H1 (cell line): ENCODE measurements around the gene ZNF761. TPM values are rescaled to one million over a fixed set of nuclear protein-coding genes. Genes with fewer than 3 reads are reported as not detected.

Experiments
- CTCF ChIA-PET: fragments of 300-600 bp; sonication (Branson Sonifier 250); formaldehyde crosslinking; loops from one replicate; lab custom pipeline; 2021; ENCODE audit not compliant: partially characterized antibody; lab: Charles Lee
- POLR2A ChIA-PET: fragments of 300-600 bp; sonication (Branson Sonifier 250); formaldehyde crosslinking; loops from one replicate; lab custom pipeline; 2021; ENCODE audit warnings: inconsistent platforms; ENCODE audit not compliant: partially characterized antibody; lab: Charles Lee
- DNase-seq, 2 experiments: peaks; one replicate each; pipeline versions ENCODE4 v3.0.0 to v3.0.0-alpha.2; 2010 to 2022; ENCODE audit warnings: low spot score in 2 of 2, low read depth in 1 of 2, mixed read lengths in 1 of 2
- FAIRE-seq: peaks from 2 replicates; lab custom pipeline; 2011; peaks lifted over from hg19 to GRCh38; lab: Jason Lieb, UNC
- H2AFZ ChIP-seq: 2 replicates; pipeline ENCODE4 v1.8.1; 2012; ENCODE audit warnings: low read length, inconsistent platforms
- H2AK5ac ChIP-seq: 2 replicates; pipeline ENCODE4 v1.6.1; 2013; ENCODE audit warnings: low read depth, low read length
- H2BK120ac ChIP-seq: replicated peaks from 2 replicates; pipeline ENCODE3; 2013; ENCODE audit warnings: low read depth, low read length, inconsistent platforms
- H2BK12ac ChIP-seq: 2 replicates; pipeline ENCODE4 v1.6.1; 2013; ENCODE audit warnings: low read depth, low read length
- H2BK15ac ChIP-seq: 2 replicates; pipeline ENCODE4 v1.6.1; 2013; ENCODE audit warnings: low read length
- H2BK20ac ChIP-seq: 2 replicates; pipeline ENCODE4 v1.6.1; 2013; ENCODE audit warnings: low read length
- H2BK5ac ChIP-seq: 2 replicates; pipeline ENCODE4 v1.6.1; 2013; ENCODE audit warnings: low read depth, low read length
- H3K14ac ChIP-seq: 2 replicates; pipeline ENCODE4 v1.6.1; 2013; ENCODE audit warnings: inconsistent platforms; ENCODE audit not compliant: insufficient read length
- H3K18ac ChIP-seq: 2 replicates; pipeline ENCODE4 v1.6.1; 2013; ENCODE audit warnings: low read length; ENCODE audit errors: extremely low read depth
- H3K23ac ChIP-seq: 2 replicates; pipeline ENCODE4 v1.6.1; 2013; ENCODE audit warnings: inconsistent platforms; ENCODE audit not compliant: insufficient read length
- H3K23me2 ChIP-seq: 2 replicates; pipeline ENCODE4 v1.6.1; 2013; ENCODE audit warnings: low read depth, low read length
- H3K27ac ChIP-seq: 2 replicates; pipeline ENCODE4 v1.6.1; 2011; ENCODE audit warnings: low read depth, low read length, inconsistent platforms
- H3K27me3 ChIP-seq, 4 experiments: replicated peaks in 1 of 4; 1 replicate in 1 of 4; 2 replicates in 3 of 4; pipeline versions ENCODE4 v1.6.1 to v1.8.1; 2011 to 2013; ENCODE audit warnings: low read length in 3 of 4, mild to moderate bottlenecking in 3 of 4, inconsistent platforms in 2 of 4, mixed read lengths in 2 of 4, moderate library complexity in 1 of 4; ENCODE audit not compliant: control insufficient read depth in 3 of 4, insufficient read depth in 3 of 4; ENCODE audit errors: extremely low read depth in 1 of 4
- H3K36me3 ChIP-seq, 4 experiments: 2 replicates each; pipeline versions ENCODE4 v1.6.1 to v1.8.1; 2011 to 2013; ENCODE audit warnings: mild to moderate bottlenecking in 4 of 4, low read length in 3 of 4, moderate library complexity in 2 of 4, control low read depth in 1 of 4, inconsistent platforms in 1 of 4; ENCODE audit not compliant: insufficient read depth in 4 of 4, control insufficient read depth in 2 of 4
- H3K4ac ChIP-seq: replicated peaks from 2 replicates; pipeline ENCODE3; 2013; ENCODE audit warnings: low read length, low read depth, mixed read lengths, inconsistent platforms; ENCODE audit not compliant: insufficient read length
- H3K4me1 ChIP-seq, 4 experiments: replicated peaks in 1 of 4; 1 replicate in 1 of 4; 2 replicates in 3 of 4; pipeline versions ENCODE4 v1.6.1 to v1.8.1; 2011 to 2013; ENCODE audit warnings: low read length in 3 of 4, inconsistent platforms in 2 of 4, mixed read lengths in 1 of 4; ENCODE audit not compliant: insufficient read depth in 4 of 4, control insufficient read depth in 3 of 4
- H3K4me2 ChIP-seq, 2 experiments: 2 replicates each; pipeline versions ENCODE4 v1.6.1 to v1.8.1; 2011 to 2013; ENCODE audit warnings: low read depth in 2 of 2, low read length in 2 of 2, control low read depth in 1 of 2, inconsistent platforms in 1 of 2, mild to moderate bottlenecking in 1 of 2; ENCODE audit not compliant: insufficient read depth in 1 of 2
- H3K4me3 ChIP-seq, 4 experiments: fragments of 200-600, 300-600 bp in 1 of 4; sonication (generic), shearing (Covaris generic), sonication (Bioruptor Twin) in 1 of 4; 2 replicates each; pipeline versions ENCODE4 v1.5.1 to v1.8.1; 2011 to 2016; ENCODE audit warnings: low read length in 4 of 4, low read depth in 3 of 4, control low read depth in 2 of 4, inconsistent platforms in 2 of 4, mild to moderate bottlenecking in 2 of 4, mixed read lengths in 1 of 4, moderate library complexity in 1 of 4; ENCODE audit not compliant: insufficient read depth in 2 of 4; ENCODE audit errors: extremely low read depth in 1 of 4
- H3K56ac ChIP-seq: replicated peaks from 2 replicates; pipeline ENCODE3; 2013; ENCODE audit warnings: low read depth, mild to moderate bottlenecking, mixed read lengths, low read length, inconsistent platforms; ENCODE audit not compliant: insufficient read length
- H3K79me1 ChIP-seq: 2 replicates; pipeline ENCODE4 v1.6.1; 2013; ENCODE audit warnings: low read depth, low read length, control low read depth
- H3K79me2 ChIP-seq, 2 experiments: 2 replicates each; pipeline versions ENCODE4 v1.6.1 to v1.8.1; 2012 to 2013; ENCODE audit warnings: low read length in 2 of 2, mild to moderate bottlenecking in 2 of 2, inconsistent platforms in 1 of 2; ENCODE audit not compliant: insufficient read depth in 2 of 2, control insufficient read depth in 1 of 2
- H3K9ac ChIP-seq, 4 experiments: replicated peaks in 1 of 4; 1 replicate in 1 of 4; 2 replicates in 3 of 4; pipeline versions ENCODE4 v1.6.1 to v1.8.1; 2011 to 2013; ENCODE audit warnings: low read depth in 3 of 4, low read length in 3 of 4, control low read depth in 2 of 4, mild to moderate bottlenecking in 2 of 4, moderate library complexity in 2 of 4, inconsistent platforms in 1 of 4; ENCODE audit errors: extremely low read depth in 1 of 4
- H3K9me3 ChIP-seq, 2 experiments: 2 replicates each; pipeline versions ENCODE4 v1.6.1 to v1.8.1; 2012 to 2013; ENCODE audit warnings: mild to moderate bottlenecking in 2 of 2, moderate library complexity in 2 of 2, control low read depth in 1 of 2, inconsistent platforms in 1 of 2, low read depth in 1 of 2, low read length in 1 of 2, mixed read lengths in 1 of 2; ENCODE audit not compliant: insufficient read depth in 2 of 2
- H4K20me1 ChIP-seq, 2 experiments: replicated peaks in 1 of 2; 2 replicates each; pipeline versions ENCODE3 to v1.8.1; 2011 to 2013; ENCODE audit warnings: inconsistent platforms in 2 of 2, low read length in 2 of 2, mild to moderate bottlenecking in 1 of 2; ENCODE audit not compliant: insufficient read depth in 2 of 2, control insufficient read depth in 1 of 2
- H4K5ac ChIP-seq: 2 replicates; pipeline ENCODE4 v1.6.1; 2013; ENCODE audit warnings: low read length, low read depth, mixed read lengths, inconsistent platforms; ENCODE audit not compliant: insufficient read length
- H4K8ac ChIP-seq: 2 replicates; pipeline ENCODE4 v1.8.0; 2013; ENCODE audit warnings: mild to moderate bottlenecking, moderate library complexity, low read length, inconsistent platforms; ENCODE audit not compliant: insufficient read depth; ENCODE audit errors: extremely low read depth
- H4K91ac ChIP-seq: replicated peaks from 2 replicates; pipeline ENCODE3; 2013; ENCODE audit warnings: low read length, mixed read lengths, inconsistent platforms; ENCODE audit not compliant: insufficient read length
- CEBPB ChIP-seq: IDR thresholded peaks from 2 replicates; pipeline ENCODE4 v1.6.1; 2012; ENCODE audit warnings: low read depth, low read length
- CTBP2 ChIP-seq: IDR thresholded peaks from 2 replicates; pipeline ENCODE4 v1.7.0; 2011; ENCODE audit warnings: borderline replicate concordance, mild to moderate bottlenecking, moderate library complexity, mixed read lengths, low read length; ENCODE audit not compliant: insufficient read depth, insufficient read length
- MAFK ChIP-seq: IDR thresholded peaks from 2 replicates; pipeline ENCODE4 v1.6.1; 2012; ENCODE audit warnings: low read depth, mild to moderate bottlenecking, improper control_type of control experiment, low read length
- WGBS, 2 experiments: shearing (Covaris generic) in 1 of 2; methylation state at CpG; one replicate each; pipeline versions ENCODE4 v1.1.6 to v1.1.7; 2013 to 2015; ENCODE audit warnings: low lambda C conversion rate in 2 of 2, mixed read lengths in 2 of 2, inconsistent platforms in 1 of 2, low coverage in 1 of 2, missing lambda C conversion rate in 1 of 2; ENCODE audit not compliant: insufficient replicate concordance in 2 of 2, insufficient coverage in 1 of 2, insufficient read length in 1 of 2; ENCODE audit errors: extremely low coverage in 1 of 2, missing lambda C conversion rate in 1 of 2; 5-methylcytosine and 5-hydroxymethylcytosine counted together
- polyA plus RNA-seq, 7 experiments: library from polyadenylated mRNA; depleted of rRNA in 3 of 7; stranded (reverse) in 5 of 7; unstranded in 2 of 7; fragments of >200 nt in 5 of 7; fragments of 200-250 nt in 2 of 7; gene quantifications; 1 replicate in 5 of 7; 2 replicates in 1 of 7; 4 replicates in 1 of 7; pipeline versions ENCODE4 v1.2.1 to v1.2.3, GENCODE V29; 2011 to 2013; ENCODE audit warnings: missing spikeins in 2 of 7, mixed read lengths in 2 of 7
- total RNA-seq: library from RNA; stranded (reverse); fragmentation: NEBNext Ultra II Directional; extraction: Animal tissue kit (Norgen Biotek cat#: 25700); gene quantifications from 2 replicates; pipeline ENCODE4 v1.2.1, GENCODE V29; 2021

ZNF761 gene
- total and polyA plus RNA-seq, 2 of the 8 experiments (the other 6 are each of a cell fraction or from before 2014, with no cell fraction given), result 11.1 to 25.1 TPM

DNA sequence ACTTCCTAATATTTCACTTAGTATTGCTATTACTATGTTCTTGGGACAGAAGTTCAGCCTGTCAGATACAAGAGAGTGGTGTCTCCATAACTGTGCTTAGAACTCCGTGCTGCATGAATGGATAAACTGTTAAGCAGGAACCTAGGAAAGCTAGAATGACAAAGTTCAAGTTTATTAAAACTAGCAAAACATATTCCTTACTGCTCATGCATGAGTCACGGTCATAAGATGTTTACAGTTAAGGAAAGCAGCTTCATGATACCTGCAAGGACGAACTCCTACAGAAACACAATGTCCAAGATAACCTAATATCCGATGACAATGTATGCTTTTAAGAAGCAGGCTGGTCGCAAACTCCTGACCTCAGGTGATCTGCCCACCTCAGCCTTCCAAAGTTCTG is 42.9 kb upstream of the ZNF761 start:
- Histone ChIP-seq H4K8ac (no peak overlapping the region), H3K27ac (no peak overlapping the region), H3K27me3 (no peaks in the 10 kb centered on the region), H3K79me1 (no peaks in the 10 kb centered on the region; the same call in 1 of the 2 replicates), H2BK5ac (no peak overlapping the region), H3K9me3 (peaks cover 3 to 5% of the 10 kb centered on the region in 2 experiments; a peak in 3 of 4 replicates), H3K79me2 (no peaks in the 10 kb centered on the region), H3K4ac (no peak overlapping the region), H4K20me1 (peaks cover 0 to 1% of the 10 kb centered on the region in 2 experiments), H4K5ac (no peak overlapping the region), H3K23me2 (no peaks in the 10 kb centered on the region), H3K18ac (no peak overlapping the region), H3K9ac (no peak overlapping the region), H4K91ac (no peak overlapping the region), H3K4me3 (no peak overlapping the region), H2AFZ (no peak overlapping the region), H2BK20ac (no peak overlapping the region), H3K14ac (no peak overlapping the region), H2BK15ac (no peak overlapping the region)
- DNase-seq, result no peak
- POLR2A ChIA-PET, result interaction anchor here (0.6 to 1.6 kb wide), 5 partner anchors 10 to 387 kb away, joined by 3 to 5 read pairs (median 3); no protein-coding TSS in a partner anchor
- CTCF ChIA-PET, result interaction anchor here (1.3 to 1.6 kb wide), 3 partner anchors 14 to 76 kb away, joined by 3 to 5 read pairs (median 3); no protein-coding TSS in a partner anchor
- TF ChIP-seq MAFK, result no peak
- TF ChIP-seq CEBPB, result no peak
- TF ChIP-seq CTBP2, result no peak
- TF ChIP-seq, all 59 proteins: peak for 0
- no peak overlapping the region for H3K56ac ChIP-seq
- no peak overlapping the region for H2BK120ac ChIP-seq
- no peak overlapping the region for H2AK5ac ChIP-seq
- H2BK12ac ChIP-seq, result no peak overlapping the region
- H3K4me1 ChIP-seq, result peaks cover 0 to 5% (median 0%) of the 10 kb centered on the region in 4 experiments; a peak in 2 of 7 replicates
- FAIRE-seq, result no peak
- 90% methylated on average over 5 of the region's 5 CpGs; no CpG with 5 or more reads in 1 of the 2 experiments for WGBS, 2 experiments
- no peak overlapping the region for H3K23ac ChIP-seq
- H3K36me3 ChIP-seq, result peaks cover 0 to 14% (median 5%) of the 10 kb centered on the region in 4 experiments; a peak in 6 of 8 replicates
- no peak overlapping the region; a peak in 1 of 4 replicates for H3K4me2 ChIP-seq
